Activated CD8-positive, alpha-beta memory T cell treated with anti-CD3 and anti-CD28 coated beads for 48 hours (primary cell): ENCODE data around the gene PGM5.
"Not testable (repeated sequence)": the region's sequence is repeated elsewhere in the genome, so short reads cannot be mapped to it uniquely, and the experiment has no call there.

ENCODE experiments used
- DNase-seq, 3 experiments: peaks; one replicate each; pipeline ENCODE4 v3.0.0-alpha.2; 2020; ENCODE audit warnings: low read depth in 2 of 3, low spot score in 2 of 3

The PGM5 gene

GRCh38 chr9:68356380-68357118, at the start of gene PGM5:
TSS of gene PGM5 (plus strand) at chr9:68356611. CDS start at chr9:68357128, 517 bp downstream.
- not testable (repeated sequence) for DNase-seq

- DNase-seq = not testable (repeated sequence)
These were observed 49.3 kb upstream of the PGM5 start for GRCh38 chr9:68307127-68307526.

- DNase-seq = not testable (repeated sequence)
These were observed 48.8 kb upstream of the PGM5 start for GRCh38 chr9:68307654-68308053.

GRCh38 chr9:68311208-68311607, 45.2 kb upstream of the PGM5 start:
- DNase-seq = not testable (repeated sequence)

- DNase-seq = not testable (repeated sequence)
These were observed 38.2 kb upstream of the PGM5 start for GRCh38 chr9:68318209-68318608.

- DNase-seq = not testable (repeated sequence)
These were observed 32.7 kb upstream of the PGM5 start for GRCh38 chr9:68323749-68324148.

- DNase-seq = not testable (repeated sequence)
These were observed 31.9 kb upstream of the PGM5 start for GRCh38 chr9:68324518-68324917.

GRCh38 chr9:68329106-68329505, 27.3 kb upstream of the PGM5 start:
- DNase-seq = not testable (repeated sequence)

- DNase-seq = not testable (repeated sequence)
These were observed 25.8 kb upstream of the PGM5 start for GRCh38 chr9:68330531-68331173.

- not testable (repeated sequence) for DNase-seq
These were observed 24.3 kb upstream of the PGM5 start for GRCh38 chr9:68332122-68332521.

GRCh38 chr9:68335935-68336334, 20.5 kb upstream of the PGM5 start:
- DNase-seq = not testable (repeated sequence)

- not testable (repeated sequence) for DNase-seq
These were observed 19.6 kb upstream of the PGM5 start for GRCh38 chr9:68336639-68337339.

- DNase-seq = not testable (repeated sequence)
These were observed 18.4 kb upstream of the PGM5 start for GRCh38 chr9:68338000-68338399.

- not testable (repeated sequence) for DNase-seq
These were observed 14.0 kb upstream of the PGM5 start for GRCh38 chr9:68342265-68343025.

GRCh38 chr9:68343242-68343641, 13.2 kb upstream of the PGM5 start:
- DNase-seq = not testable (repeated sequence)

GRCh38 chr9:68343992-68344391, 12.4 kb upstream of the PGM5 start:
- DNase-seq = not testable (repeated sequence)

- DNase-seq = not testable (repeated sequence)
These were observed 4.7 kb upstream of the PGM5 start for GRCh38 chr9:68351689-68352088.

GRCh38 chr9:68355993-68356379, 425 bp upstream of the PGM5 start:
- DNase-seq = not testable (repeated sequence)

GRCh38 chr9:68357119-68357714, 806 bp downstream of the PGM5 start:
- DNase-seq = not testable (repeated sequence)

GRCh38 chr9:68366933-68367547, 10.6 kb downstream of the PGM5 start:
- DNase-seq = not testable (repeated sequence)
